Small intestine (tissue), 7 donors: Measurements from ENCODE around the gene SLC25A39. TPM values are rescaled to one million over a fixed set of nuclear protein-coding genes. Genes with fewer than 3 reads are reported as not detected.

Experiments
- DNase-seq, 2 donors: peaks; one replicate each; pipeline versions ENCODE4 v3.0.0 to v3.0.0-alpha.2; 2013
- FAIRE-seq: peaks from 2 replicates; lab custom pipeline; 2012; peaks lifted over from hg19 to GRCh38; lab: Jason Lieb, UNC
- H3K27ac ChIP-seq, 3 donors: one replicate each; pipeline ENCODE4 v1.5.1; 2013; ENCODE audit warnings: low read length in 2 of 3, mild to moderate bottlenecking in 2 of 3, control low read depth in 1 of 3, inconsistent platforms in 1 of 3, low read depth in 1 of 3, moderate library complexity in 1 of 3
- H3K27me3 ChIP-seq, 3 donors: one replicate each; pipeline ENCODE4 v1.6.1; 2013; ENCODE audit warnings: low read length in 3 of 3, inconsistent platforms in 1 of 3; ENCODE audit not compliant: control insufficient read depth in 3 of 3, insufficient read depth in 3 of 3
- H3K36me3 ChIP-seq, 3 donors: one replicate each; pipeline ENCODE4 v1.6.1; 2013; ENCODE audit warnings: low read length in 3 of 3, inconsistent platforms in 1 of 3, low read depth in 1 of 3, mild to moderate bottlenecking in 1 of 3, moderate library complexity in 1 of 3; ENCODE audit not compliant: control insufficient read depth in 3 of 3, insufficient read depth in 2 of 3
- H3K4me1 ChIP-seq, 3 donors: one replicate each; pipeline ENCODE4 v1.6.1; 2013; ENCODE audit warnings: low read length in 2 of 3, inconsistent platforms in 1 of 3, low read depth in 1 of 3, mild to moderate bottlenecking in 1 of 3, moderate library complexity in 1 of 3; ENCODE audit not compliant: control insufficient read depth in 3 of 3, insufficient read depth in 2 of 3
- H3K4me3 ChIP-seq, 3 donors: one replicate each; pipeline ENCODE4 v1.5.1; 2013; ENCODE audit warnings: low read length in 3 of 3, control low read depth in 1 of 3, inconsistent platforms in 1 of 3, low read depth in 1 of 3, mild to moderate bottlenecking in 1 of 3, moderate library complexity in 1 of 3
- H3K9me3 ChIP-seq, 2 donors: one replicate each; pipeline ENCODE4 v1.6.1; 2013; ENCODE audit warnings: low read depth in 1 of 2, low read length in 1 of 2; ENCODE audit not compliant: control insufficient read depth in 2 of 2, insufficient read depth in 1 of 2
- WGBS, 3 donors: extraction: QIAGEN DNeasy Blood & Tissue Kit; methylation state at CpG; one replicate each; pipeline ENCODE4 v1.1.7; 2013; 5-methylcytosine and 5-hydroxymethylcytosine counted together
- polyA plus RNA-seq, 4 donors: library from polyadenylated mRNA; stranded (reverse) in 3 of 4; unstranded in 1 of 4; fragments of 200-250 nt in 3 of 4; fragments of 120-200 nt in 1 of 4; gene quantifications; one replicate each; pipeline versions ENCODE4 v1.2.1 to v1.2.3, GENCODE V29; 2013
- donor health status: healthy with polysubstance abuse.
- donor health status: control.
- donor health status: control.
- donor health status: Bipolar disorder and iron deficiency.
- donor health status: healthy.

Gene SLC25A39
- polyA plus RNA-seq, 4 donors, result 95.0 to 165 (median 139) TPM

DNA sequence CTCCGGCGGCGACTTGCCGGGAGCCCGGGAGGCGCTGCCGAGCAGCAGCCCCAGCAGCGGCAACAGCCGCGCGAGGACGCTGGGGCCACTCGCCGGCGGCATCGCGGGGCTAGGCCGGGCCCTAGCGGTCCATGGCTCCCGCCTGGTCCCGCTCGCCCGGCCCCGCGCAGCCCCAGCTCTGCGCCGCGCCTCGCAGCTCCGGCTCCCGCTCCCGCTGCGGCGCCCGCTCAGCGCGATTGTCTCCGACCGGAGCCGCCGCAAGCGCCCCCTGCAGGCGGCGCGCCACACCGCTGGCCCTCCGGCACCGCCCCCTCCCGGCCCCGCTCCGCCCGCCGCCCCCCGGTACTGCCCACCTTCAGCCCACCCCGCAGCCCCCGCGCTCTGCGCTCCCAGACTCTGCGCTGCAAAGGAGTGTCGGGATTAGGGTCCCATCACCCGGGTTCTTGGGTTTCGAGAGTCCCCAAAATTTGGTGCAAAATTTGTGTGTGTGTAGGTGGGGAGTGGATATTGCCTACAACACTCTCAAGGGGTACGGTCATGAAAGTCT lies 39.1 kb upstream of the SLC25A39 start, which contains the start of gene FAM171A2:
FAM171A2 (minus strand) TSS at position 241 of the 547 bp plus-strand sequence; CDS start at position 102, 139 bp downstream.
- Histone ChIP-seq H3K27me3 (peaks cover 2 to 32% (median 3%) of the 10 kb centered on the region in 3 donors), H3K4me3 (peak within 1 kb of the TSS; percentile 31 to 61 (median 55)), H3K36me3 (peaks cover 0 to 8% (median 0%) of the 10 kb centered on the region in 3 donors), H3K4me1 (peaks cover 0 to 15% (median 1%) of the 10 kb centered on the region in 3 donors), H3K9me3 (no peaks in the 10 kb centered on the region), H3K27ac (no peak within 1 kb of the TSS)
- FAIRE-seq (no peak), DNase-seq (peak; percentile 40 to 82)
- WGBS, 3 donors, result 0 to 1% (median 0%) methylated on average over 26 to 63 of the region's 63 CpGs

DNA sequence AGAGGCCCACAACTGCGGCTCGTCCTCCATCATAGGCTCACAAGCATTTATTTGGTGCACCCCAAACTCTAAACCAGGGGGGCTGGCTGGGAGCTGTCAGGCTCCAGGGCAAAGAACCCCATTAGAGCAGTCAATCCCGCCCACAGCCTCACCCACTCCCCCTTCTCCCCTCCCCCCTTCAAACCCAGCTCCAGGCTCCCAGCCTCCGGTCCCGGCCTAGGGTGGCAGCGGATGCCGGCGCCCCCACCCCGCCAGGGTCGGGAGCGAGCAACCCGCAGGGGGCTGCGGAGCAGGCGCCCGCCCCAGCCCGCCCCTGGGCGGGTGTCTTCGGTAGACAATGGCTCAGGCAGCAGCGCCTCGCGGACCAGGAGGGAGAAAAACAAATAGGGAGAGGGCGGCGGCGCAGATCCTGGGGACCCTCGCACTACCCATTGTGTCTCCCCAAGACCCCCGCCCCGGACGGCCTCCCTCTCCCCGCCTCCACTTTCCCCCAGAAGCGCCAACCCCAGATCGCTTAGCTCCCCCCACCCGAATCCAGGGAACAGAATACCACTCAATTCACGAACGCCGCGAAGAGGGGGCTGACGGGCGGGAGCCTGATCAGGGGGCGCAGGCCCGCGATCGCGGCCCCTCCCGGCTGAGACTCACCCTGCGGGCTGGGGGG lies 38.5 kb upstream of the SLC25A39 start:
- 1 to 2% (median 2%) methylated on average over 30 to 45 of the region's 45 CpGs for WGBS, 3 donors
- H3K27ac ChIP-seq, result no peak overlapping the region
- peak overlapping the region; percentile 31 to 61 (median 55) for H3K4me3 ChIP-seq
- DNase-seq (peak in 1 of 2 donors; percentile 37), FAIRE-seq (no peak)
- H3K36me3 ChIP-seq, result peaks cover 0 to 9% (median 0%) of the 10 kb centered on the region in 3 donors
- H3K27me3 ChIP-seq, result peaks cover 2 to 32% (median 3%) of the 10 kb centered on the region in 3 donors
- H3K9me3 ChIP-seq, result no peaks in the 10 kb centered on the region
- peaks cover 0 to 15% (median 1%) of the 10 kb centered on the region in 3 donors for H3K4me1 ChIP-seq

DNA sequence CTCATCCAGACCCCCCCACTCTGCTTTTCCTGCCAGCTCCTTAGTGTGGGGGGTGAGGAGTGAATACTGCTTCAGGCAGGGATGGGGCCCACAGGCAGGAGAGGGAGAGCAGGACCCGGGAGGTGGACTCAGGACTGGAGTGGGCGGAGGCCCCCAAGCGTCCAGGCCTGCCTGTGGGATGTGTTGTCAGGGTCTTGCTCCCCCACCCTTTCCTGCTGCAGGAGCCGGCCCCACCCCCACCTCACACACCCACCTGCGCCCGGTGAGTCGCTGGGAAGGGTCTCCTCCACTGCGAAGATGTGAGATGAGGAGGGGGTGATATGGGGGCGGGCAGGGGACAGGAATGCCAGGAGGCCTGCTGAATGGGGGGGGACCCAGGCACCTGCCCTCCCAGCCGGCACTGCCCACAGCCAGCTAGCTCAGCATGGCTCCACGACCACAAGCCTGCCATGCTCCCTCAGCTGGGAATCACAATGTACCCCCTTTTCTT lies 37.9 kb upstream of the SLC25A39 start:
- H3K9me3 ChIP-seq, result no peaks in the 10 kb centered on the region
- H3K4me1 ChIP-seq, result peaks cover 0 to 15% (median 1%) of the 10 kb centered on the region in 3 donors
- peak overlapping the region in 1 of 3 donors; percentile 61 for H3K4me3 ChIP-seq
- 22 to 28% (median 26%) methylated on average over 6 to 11 of the region's 11 CpGs for WGBS, 3 donors
- H3K27me3 ChIP-seq, result peaks cover 2 to 32% (median 3%) of the 10 kb centered on the region in 3 donors
- peaks cover 0 to 9% (median 0%) of the 10 kb centered on the region in 3 donors for H3K36me3 ChIP-seq
- DNase-seq (no peak), FAIRE-seq (no peak)
- no peak overlapping the region for H3K27ac ChIP-seq

GRCh38 chr17:44361292-44362260 lies 37.0 kb upstream of the SLC25A39 start:
- no peak overlapping the region for H3K4me3 ChIP-seq
- peaks cover 2 to 27% (median 3%) of the 10 kb centered on the region in 3 donors for H3K27me3 ChIP-seq
- DNase-seq (no peak), FAIRE-seq (no peak)
- H3K4me1 ChIP-seq, result peaks cover 0 to 15% (median 1%) of the 10 kb centered on the region in 3 donors
- 16 to 55% (median 49%) methylated on average over 11 of the region's 11 CpGs for WGBS, 3 donors
- peaks cover 0 to 9% (median 0%) of the 10 kb centered on the region in 3 donors for H3K36me3 ChIP-seq
- no peak overlapping the region for H3K27ac ChIP-seq
- no peaks in the 10 kb centered on the region for H3K9me3 ChIP-seq

DNA sequence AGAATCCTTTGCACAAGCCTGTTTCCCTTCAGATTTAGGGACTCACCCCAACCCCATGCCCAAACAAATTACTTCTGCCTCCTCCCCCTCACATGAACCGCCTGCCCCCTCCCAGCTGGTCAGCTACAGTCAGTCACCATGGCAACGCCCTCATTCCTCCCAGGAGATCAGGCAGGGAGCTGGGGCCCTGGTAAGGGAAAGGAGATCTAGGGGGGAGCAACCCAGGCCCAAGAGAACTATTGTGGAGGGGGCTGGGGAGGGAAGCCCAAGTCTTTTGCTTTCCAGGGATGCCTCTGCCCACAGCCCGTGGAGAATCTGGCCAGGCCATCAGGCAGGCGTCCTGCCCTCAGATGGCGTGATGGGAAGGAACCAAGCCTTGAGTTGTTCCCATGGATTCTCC lies 36.2 kb upstream of the SLC25A39 start:
- DNase-seq (peak in 1 of 2 donors; percentile 23), FAIRE-seq (no peak)
- H3K4me1 ChIP-seq, result peaks cover 0 to 15% (median 1%) of the 10 kb centered on the region in 3 donors
- H3K9me3 ChIP-seq, result no peaks in the 10 kb centered on the region
- 34 to 49% (median 47%) methylated on average over 5 of the region's 5 CpGs for WGBS, 3 donors
- peaks cover 2 to 22% (median 3%) of the 10 kb centered on the region in 3 donors for H3K27me3 ChIP-seq
- no peak overlapping the region for H3K27ac ChIP-seq
- H3K36me3 ChIP-seq, result peaks cover 0 to 13% (median 0%) of the 10 kb centered on the region in 3 donors
- H3K4me3 ChIP-seq, result no peak overlapping the region

- Histone ChIP-seq H3K27ac (no peak overlapping the region), H3K27me3 (peaks cover 2 to 22% (median 3%) of the 10 kb centered on the region in 3 donors), H3K9me3 (no peaks in the 10 kb centered on the region), H3K36me3 (peaks cover 0 to 20% (median 0%) of the 10 kb centered on the region in 3 donors), H3K4me3 (no peak overlapping the region), H3K4me1 (peaks cover 0 to 15% (median 1%) of the 10 kb centered on the region in 3 donors)
- DNase-seq, result no peak
- WGBS, 3 donors, result 49 to 62% (median 53%) methylated on average over 6 of the region's 6 CpGs
- no peak for FAIRE-seq
These were observed 35.5 kb upstream of the SLC25A39 start for GRCh38 chr17:44360144-44360533.

DNA sequence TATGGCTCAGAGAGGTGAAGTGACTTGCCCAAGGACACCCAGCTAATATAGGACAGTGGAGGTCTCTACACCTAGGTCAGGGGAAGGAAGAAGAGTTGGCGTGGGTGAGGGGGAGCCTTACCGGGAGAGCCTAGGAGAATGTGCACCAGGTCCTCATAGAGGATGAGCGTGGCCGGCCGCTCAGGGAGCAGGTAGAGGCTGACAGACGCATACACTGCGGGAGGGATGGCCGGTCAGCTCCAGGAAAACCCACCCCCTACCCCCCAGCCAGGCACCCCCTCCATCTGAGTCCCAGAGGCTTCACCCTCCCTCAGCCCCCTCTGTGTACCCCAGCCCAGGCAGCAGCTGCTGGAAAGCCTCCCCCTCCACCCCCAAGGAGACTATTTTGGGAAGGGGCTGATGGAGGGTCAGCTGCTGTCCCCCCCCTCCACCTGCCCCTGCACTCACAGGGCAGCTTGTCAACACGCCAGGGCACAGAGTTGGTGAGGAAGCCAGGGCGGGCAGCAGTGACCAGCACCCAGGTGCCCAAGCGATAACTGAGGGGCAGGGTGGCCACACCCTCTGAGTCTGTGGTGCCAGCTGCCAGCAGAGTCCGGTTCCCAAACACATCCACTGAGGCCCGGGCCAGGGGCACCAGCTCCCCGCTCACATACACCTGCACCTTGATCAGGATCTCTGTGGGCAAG lies 35.0 kb upstream of the SLC25A39 start:
- 65 to 87% (median 76%) methylated on average over 14 of the region's 14 CpGs for WGBS, 3 donors
- FAIRE-seq (no peak), DNase-seq (no peak)
- Histone ChIP-seq H3K4me1 (peaks cover 0 to 15% (median 1%) of the 10 kb centered on the region in 3 donors), H3K4me3 (no peak overlapping the region), H3K27ac (no peak overlapping the region), H3K36me3 (peaks cover 0 to 21% (median 0%) of the 10 kb centered on the region in 3 donors), H3K9me3 (no peaks in the 10 kb centered on the region), H3K27me3 (peaks cover 0 to 22% (median 3%) of the 10 kb centered on the region in 3 donors)
